Measurements from ENCODE around the gene PLEKHG3.
A peak's percentile ranks its signal among the peaks of the same experiment; 100 is the strongest.

The PLEKHG3 gene

GRCh38 chr14:64704743-64705380, 638 bp downstream of the PLEKHG3 start:
- peak overlapping the region; percentile 74 for H3K4me3 ChIP-seq
- H3K9ac ChIP-seq, result peak overlapping the region; percentile 74
- peak overlapping the region; percentile 65 for H3K27ac ChIP-seq
- TF ChIP-seq Cebpa-rat (IDR thresholded peaks at IDR 0.05), result no peak
- H3K36me3 ChIP-seq, result no peaks in the 10 kb centered on the region
- H3K4me2 ChIP-seq, result peak overlapping the region; percentile 99
- H4K20me1 ChIP-seq, result peaks cover 27% of the 10 kb centered on the region; the same call in 1 of the 2 replicates
- H3K27me3 ChIP-seq, result peaks cover 61% of the 10 kb centered on the region
- no peaks in the 10 kb centered on the region for H3K9me3 ChIP-seq
- H3K4me1 ChIP-seq, result peaks cover 70% of the 10 kb centered on the region

GRCh38 chr14:64705381-64706118, 1.3 kb downstream of the PLEKHG3 start:
- Histone ChIP-seq H3K4me1 (peaks cover 70% of the 10 kb centered on the region), H3K27me3 (peaks cover 61% of the 10 kb centered on the region), H4K20me1 (peaks cover 27% of the 10 kb centered on the region; the same call in 1 of the 2 replicates), H3K4me2 (peak overlapping the region; percentile 99), H3K27ac (no peak overlapping the region), H3K9me3 (no peaks in the 10 kb centered on the region), H3K9ac (no peak overlapping the region; the same call in 1 of the 2 replicates), H3K4me3 (peak overlapping the region; percentile 74), H3K36me3 (no peaks in the 10 kb centered on the region)
- TF ChIP-seq Cebpa-rat (IDR thresholded peaks at IDR 0.05), result no peak

- Histone ChIP-seq H3K4me3 (peak overlapping the region; percentile 74), H3K9me3 (no peaks in the 10 kb centered on the region), H3K36me3 (no peaks in the 10 kb centered on the region), H4K20me1 (peaks cover 27% of the 10 kb centered on the region; the same call in 1 of the 2 replicates), H3K27me3 (peaks cover 60% of the 10 kb centered on the region), H3K4me2 (peak overlapping the region; percentile 99), H3K4me1 (peaks cover 70% of the 10 kb centered on the region), H3K27ac (0 out of 2 replicates have a peak overlapping the region, but pooled peaks have one; percentile 7), H3K9ac (no peak overlapping the region)
- TF ChIP-seq Cebpa-rat (IDR thresholded peaks at IDR 0.05), result no peak
Measured at GRCh38 chr14:64706119-64706592, 1.9 kb downstream of the PLEKHG3 start.

- Histone ChIP-seq H3K4me1 (peaks cover 70% of the 10 kb centered on the region), H3K27me3 (peaks cover 55% of the 10 kb centered on the region), H3K27ac (0 out of 2 replicates have a peak overlapping the region, but pooled peaks have one; percentile 7), H3K9me3 (no peaks in the 10 kb centered on the region), H3K9ac (no peak overlapping the region), H3K4me3 (no peak overlapping the region), H3K4me2 (peak overlapping the region; percentile 99), H4K20me1 (peaks cover 27% of the 10 kb centered on the region; the same call in 1 of the 2 replicates), H3K36me3 (no peaks in the 10 kb centered on the region)
- no peak for TF ChIP-seq Cebpa-rat (IDR thresholded peaks at IDR 0.05)
Measured at GRCh38 chr14:64706593-64707193, 2.5 kb downstream of the PLEKHG3 start.

GRCh38 chr14:64707661-64708060, 3.4 kb downstream of the PLEKHG3 start:
- Histone ChIP-seq H3K27ac (no peak overlapping the region), H4K20me1 (peaks cover 27% of the 10 kb centered on the region; the same call in 1 of the 2 replicates), H3K4me1 (peaks cover 70% of the 10 kb centered on the region), H3K36me3 (no peaks in the 10 kb centered on the region), H3K4me2 (peak overlapping the region; percentile 99), H3K27me3 (peaks cover 45% of the 10 kb centered on the region), H3K4me3 (no peak overlapping the region), H3K9ac (no peak overlapping the region), H3K9me3 (peaks cover 7% of the 10 kb centered on the region; the same call in 1 of the 2 replicates)
- TF ChIP-seq Cebpa-rat (IDR thresholded peaks at IDR 0.05), result no peak

GRCh38 chr14:64708148-64709004, 4.2 kb downstream of the PLEKHG3 start:
- Histone ChIP-seq H3K27ac (peak overlapping the region; percentile 73), H3K4me2 (peak overlapping the region; percentile 99), H3K4me3 (no peak overlapping the region), H3K27me3 (peaks cover 38% of the 10 kb centered on the region), H3K9me3 (peaks cover 14% of the 10 kb centered on the region), H3K9ac (peak overlapping the region; percentile 57), H4K20me1 (peaks cover 20% of the 10 kb centered on the region; the same call in 1 of the 2 replicates), H3K4me1 (peaks cover 66% of the 10 kb centered on the region), H3K36me3 (no peaks in the 10 kb centered on the region)
- TF ChIP-seq Cebpa-rat (IDR thresholded peaks at IDR 0.05), result no peak

- Histone ChIP-seq H3K27me3 (peaks cover 30% of the 10 kb centered on the region), H3K36me3 (no peaks in the 10 kb centered on the region), H3K4me1 (peaks cover 58% of the 10 kb centered on the region), H4K20me1 (peaks cover 14% of the 10 kb centered on the region; the same call in 1 of the 2 replicates), H3K9ac (peak overlapping the region; percentile 57), H3K9me3 (peaks cover 20% of the 10 kb centered on the region), H3K4me2 (peak overlapping the region; percentile 99), H3K4me3 (0 out of 2 replicates have a peak overlapping the region, but pooled peaks have one; percentile 5), H3K27ac (peak overlapping the region; percentile 73)
- TF ChIP-seq Cebpa-rat (IDR thresholded peaks at IDR 0.05), result no peak
Measured at GRCh38 chr14:64709126-64709525, 4.9 kb downstream of the PLEKHG3 start.

- peaks cover 7% of the 10 kb centered on the region; the same call in 1 of the 2 replicates for H4K20me1 ChIP-seq
- no peak overlapping the region for H3K27ac ChIP-seq
- H3K9me3 ChIP-seq, result peaks cover 33% of the 10 kb centered on the region
- peaks cover 11% of the 10 kb centered on the region for H3K27me3 ChIP-seq
- no peak overlapping the region for H3K9ac ChIP-seq
- H3K4me3 ChIP-seq, result no peak overlapping the region
- TF ChIP-seq Cebpa-rat (IDR thresholded peaks at IDR 0.05), result no peak
- H3K4me2 ChIP-seq, result no peak overlapping the region
- H3K36me3 ChIP-seq, result no peaks in the 10 kb centered on the region
- H3K4me1 ChIP-seq, result peaks cover 39% of the 10 kb centered on the region
Measured at GRCh38 chr14:64711039-64711438, 6.8 kb downstream of the PLEKHG3 start.

- no peak for TF ChIP-seq Cebpa-rat (IDR thresholded peaks at IDR 0.05)
- no peaks in the 10 kb centered on the region for H3K36me3 ChIP-seq
- peaks cover 33% of the 10 kb centered on the region for H3K9me3 ChIP-seq
- H4K20me1 ChIP-seq, result no peaks in the 10 kb centered on the region
- no peak overlapping the region for H3K4me3 ChIP-seq
- H3K27ac ChIP-seq, result no peak overlapping the region
- H3K9ac ChIP-seq, result no peak overlapping the region
- no peaks in the 10 kb centered on the region for H3K27me3 ChIP-seq
- H3K4me1 ChIP-seq, result peaks cover 38% of the 10 kb centered on the region
- no peak overlapping the region for H3K4me2 ChIP-seq
Measured at GRCh38 chr14:64713677-64714076, 9.5 kb downstream of the PLEKHG3 start.
